ENCODE measurements around the gene ITK.
"Not testable (repeated sequence)": the region's sequence is repeated elsewhere in the genome, so short reads cannot be mapped to it uniquely, and the experiment has no call there.

Gene ITK

DNA sequence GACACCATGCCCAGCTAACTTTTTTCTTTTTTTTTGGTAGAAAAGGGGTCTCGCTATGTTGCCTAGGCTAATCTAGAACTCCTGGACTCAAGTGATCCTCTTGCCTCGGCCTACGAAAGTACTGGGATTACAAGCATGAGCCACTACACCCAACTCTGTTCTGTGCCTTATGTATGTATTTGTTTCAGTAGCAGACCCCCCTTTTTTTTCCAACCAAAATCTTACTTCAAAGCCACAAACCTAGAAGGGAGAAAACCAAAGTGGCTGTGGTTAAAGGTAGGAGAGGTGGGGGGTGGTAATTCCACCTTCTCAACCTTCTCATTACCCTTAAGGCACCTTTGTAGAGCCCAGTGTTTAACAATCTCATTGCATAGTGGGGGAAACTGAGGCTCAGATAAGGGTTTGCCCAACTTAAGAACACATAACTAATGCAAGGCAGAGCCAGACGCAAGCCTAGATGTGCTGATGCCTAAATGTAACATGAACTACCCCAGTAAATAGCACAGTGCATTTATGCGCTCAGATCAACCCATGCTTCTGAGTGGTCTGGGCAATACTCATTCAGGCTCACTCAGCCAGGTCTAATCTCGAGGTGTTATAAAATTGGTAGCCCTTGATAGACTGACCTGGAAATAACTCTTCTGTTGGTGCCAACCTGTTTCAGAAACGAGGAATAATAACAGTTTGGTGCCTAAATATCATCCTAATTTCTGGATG lies 33.0 kb downstream of the ITK start:
- no peak for DNase-seq

GRCh38 chr5:157214415-157214814 lies 33.8 kb downstream of the ITK start:
- no peak for DNase-seq

DNA sequence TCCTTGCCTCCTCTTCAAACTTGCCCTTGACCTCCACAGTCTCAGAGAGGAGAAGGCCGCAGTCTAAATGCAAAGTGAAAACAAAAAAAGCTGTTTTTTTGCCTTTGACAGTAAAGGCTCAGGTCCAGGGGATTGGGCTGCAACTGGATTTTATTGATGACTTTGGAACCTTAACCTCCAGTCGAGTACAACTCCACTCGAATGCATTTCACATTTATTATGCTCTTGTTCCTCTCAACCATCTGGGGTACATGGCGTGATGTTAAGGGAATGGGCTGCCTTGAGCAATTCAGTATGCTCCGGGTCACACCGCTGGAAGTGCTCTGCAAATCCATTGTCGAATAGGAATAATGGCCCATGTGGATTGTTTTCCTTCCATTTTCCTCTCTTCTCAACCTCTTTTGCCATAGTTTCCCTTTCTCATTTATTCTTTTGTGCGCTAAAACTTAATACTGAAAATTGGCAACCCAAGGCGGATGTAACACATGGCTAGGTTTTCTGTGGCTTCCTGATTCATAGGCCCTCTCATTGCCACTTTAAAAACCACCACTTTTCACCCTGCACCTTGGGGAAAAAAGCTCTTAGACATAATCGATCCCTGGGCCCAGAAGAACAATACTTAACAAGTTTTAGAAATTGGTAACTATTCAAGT lies 34.3 kb downstream of the ITK start:
- DNase-seq, result no peak

- DNase-seq, result no peak
These were observed 35.0 kb downstream of the ITK start for GRCh38 chr5:157215514-157216167.

GRCh38 chr5:157216391-157217142 lies 35.9 kb downstream of the ITK start:
- DNase-seq, result no peak

- no peak for DNase-seq
These were observed 36.8 kb downstream of the ITK start for GRCh38 chr5:157217289-157218024.

GRCh38 chr5:157219491-157220271 lies 39.0 kb downstream of the ITK start:
- DNase-seq, result no peak

DNA sequence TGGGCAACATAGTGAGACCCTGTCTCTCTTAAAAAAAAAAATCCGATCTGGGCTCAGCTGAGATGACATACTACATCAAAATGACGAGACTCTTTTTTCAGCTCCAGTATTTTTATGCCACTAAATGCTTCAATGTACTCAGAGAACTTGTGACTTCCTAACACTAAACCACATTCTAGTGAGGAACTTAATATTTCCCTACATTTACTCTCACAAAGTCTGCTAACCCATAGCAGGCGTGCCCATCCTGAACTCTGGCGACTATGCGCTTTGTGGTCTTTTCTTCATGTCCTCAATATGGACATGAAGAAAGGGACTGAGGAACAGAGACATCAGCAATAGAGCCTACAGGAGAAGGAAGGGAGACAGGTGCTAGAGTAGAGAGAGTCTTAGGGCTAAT lies 41.3 kb downstream of the ITK start:
- no peak for DNase-seq

- no peak for DNase-seq
These were observed 42.0 kb downstream of the ITK start for GRCh38 chr5:157222506-157223230.

DNA sequence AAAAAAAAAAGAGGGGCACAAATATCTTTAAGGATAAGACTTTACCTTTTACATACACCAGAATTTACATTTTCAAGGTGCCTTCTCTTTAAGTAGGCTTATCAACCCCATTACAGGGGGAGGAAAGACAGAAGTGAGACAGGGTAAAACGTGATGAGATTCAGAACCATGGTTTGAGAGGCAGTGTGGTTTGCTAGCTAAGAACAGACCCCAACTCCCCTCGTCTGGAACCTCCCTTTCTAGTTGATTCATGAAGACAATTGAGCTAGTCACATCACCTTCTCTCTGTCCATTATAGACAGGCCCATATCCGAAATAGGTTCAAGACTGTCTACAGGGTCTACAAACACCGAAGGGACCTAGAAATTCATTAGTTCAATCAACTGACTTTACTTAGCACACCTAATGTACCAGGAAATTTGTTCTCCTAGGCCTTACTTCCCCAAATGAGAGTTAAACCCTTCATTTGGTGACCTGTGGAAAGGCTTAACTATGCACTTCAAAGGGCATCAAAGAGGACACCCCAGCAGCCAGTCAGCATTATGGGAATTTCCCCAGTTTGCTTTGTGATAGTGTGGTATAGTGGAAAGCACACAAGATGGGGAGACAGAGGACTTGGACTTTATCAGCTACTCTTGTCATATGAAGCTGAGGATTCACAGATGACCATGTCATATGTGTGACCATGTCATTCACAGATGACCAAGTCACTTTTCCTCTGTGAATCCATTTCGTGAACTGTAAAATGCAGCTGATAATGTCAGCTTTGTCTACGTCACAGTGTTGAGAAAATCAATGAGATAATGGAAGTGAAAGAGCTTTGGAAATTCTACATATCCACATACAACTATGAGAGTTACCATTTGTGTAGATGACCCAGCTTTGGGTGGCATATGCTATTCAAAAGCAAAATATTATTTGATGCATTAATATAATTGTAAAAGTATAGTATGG lies 45.1 kb downstream of the ITK start:
- no peak for DNase-seq

DNA sequence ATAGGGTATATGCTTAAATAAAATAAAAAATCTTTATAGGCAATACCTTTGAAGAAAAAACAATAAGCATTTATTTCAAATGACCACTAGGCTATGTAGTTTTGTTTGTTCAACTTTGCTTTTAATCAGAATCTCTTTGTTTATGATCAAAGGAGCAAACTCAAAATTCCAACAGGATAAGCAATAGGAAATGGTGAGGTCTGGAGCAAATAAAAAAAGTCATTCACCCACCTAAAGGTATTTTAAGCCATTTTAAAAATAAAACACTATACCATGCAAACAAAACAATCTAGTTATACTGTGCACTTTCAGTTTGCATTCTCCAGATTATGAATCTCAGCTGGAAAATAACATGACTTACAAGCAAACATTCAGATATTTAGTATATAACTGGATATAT lies 50.0 kb downstream of the ITK start:
- no peak for DNase-seq

DNA sequence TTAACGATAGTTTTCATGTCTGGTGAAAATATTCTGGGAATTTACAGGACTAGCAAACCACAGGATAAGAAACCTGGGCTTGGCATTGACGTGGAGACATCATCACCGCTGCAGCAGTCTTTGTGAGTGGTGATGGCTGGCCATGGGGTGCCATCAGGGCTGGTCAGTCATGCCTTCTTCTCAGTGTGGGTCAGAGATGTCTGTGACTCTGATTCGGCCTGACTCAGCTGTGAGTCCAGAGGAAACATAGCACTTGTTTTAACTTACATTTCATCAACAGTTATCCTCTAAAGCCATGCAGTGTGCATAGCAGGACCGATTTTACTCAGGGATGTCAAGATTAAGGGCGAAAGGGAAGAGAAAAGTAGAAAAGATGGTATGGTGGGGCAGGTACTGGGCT lies 52.1 kb downstream of the ITK start:
- no peak for DNase-seq

- DNase-seq, result no peak
These were observed 52.9 kb downstream of the ITK start for GRCh38 chr5:157233515-157233914.

DNA sequence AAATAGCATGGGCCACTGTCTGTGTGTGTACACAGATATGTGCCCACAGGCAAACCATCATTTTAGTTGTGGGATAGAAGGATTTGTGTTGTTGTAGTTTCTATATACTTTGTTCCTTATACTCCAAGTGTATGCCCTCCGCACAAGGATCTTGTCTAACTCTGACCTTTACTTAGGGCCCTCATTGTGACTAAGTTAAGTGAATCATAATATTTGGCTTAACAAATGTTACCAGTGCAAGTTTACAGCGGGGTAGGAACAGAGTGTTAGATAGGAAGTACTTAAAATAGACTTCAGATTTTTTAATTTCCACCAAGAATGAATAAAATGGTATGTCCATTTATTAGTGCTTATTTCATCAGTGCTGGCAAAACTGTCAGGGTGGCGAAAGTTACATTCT lies 55.8 kb downstream of the ITK start:
- no peak for DNase-seq

- DNase-seq, result no peak
These were observed 60.8 kb downstream of the ITK start for GRCh38 chr5:157241483-157241882.

- DNase-seq, result not testable (repeated sequence)
These were observed 64.1 kb downstream of the ITK start for GRCh38 chr5:157244704-157245103.

- DNase-seq, result no peak
These were observed 64.8 kb downstream of the ITK start for GRCh38 chr5:157245476-157245875.

DNA sequence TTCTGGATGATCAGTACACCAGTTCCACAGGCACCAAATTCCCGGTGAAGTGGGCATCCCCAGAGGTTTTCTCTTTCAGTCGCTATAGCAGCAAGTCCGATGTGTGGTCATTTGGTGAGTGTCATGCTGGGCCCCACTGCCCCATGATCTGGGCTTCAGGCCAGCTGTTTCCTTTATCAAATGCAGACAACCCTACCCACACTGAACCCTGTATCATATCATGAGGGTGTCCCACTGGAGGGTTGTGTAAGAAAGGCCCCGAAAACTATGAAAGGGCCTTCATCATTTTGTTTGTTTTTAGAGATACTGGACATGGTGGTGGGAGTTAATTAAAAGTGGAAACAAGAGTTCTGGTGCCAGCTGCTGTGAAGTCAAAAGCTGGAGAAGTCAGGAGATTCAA lies 65.2 kb downstream of the ITK start:
- no peak for DNase-seq

GRCh38 chr5:157247267-157247666 lies 66.6 kb downstream of the ITK start:
- DNase-seq, result no peak

DNA sequence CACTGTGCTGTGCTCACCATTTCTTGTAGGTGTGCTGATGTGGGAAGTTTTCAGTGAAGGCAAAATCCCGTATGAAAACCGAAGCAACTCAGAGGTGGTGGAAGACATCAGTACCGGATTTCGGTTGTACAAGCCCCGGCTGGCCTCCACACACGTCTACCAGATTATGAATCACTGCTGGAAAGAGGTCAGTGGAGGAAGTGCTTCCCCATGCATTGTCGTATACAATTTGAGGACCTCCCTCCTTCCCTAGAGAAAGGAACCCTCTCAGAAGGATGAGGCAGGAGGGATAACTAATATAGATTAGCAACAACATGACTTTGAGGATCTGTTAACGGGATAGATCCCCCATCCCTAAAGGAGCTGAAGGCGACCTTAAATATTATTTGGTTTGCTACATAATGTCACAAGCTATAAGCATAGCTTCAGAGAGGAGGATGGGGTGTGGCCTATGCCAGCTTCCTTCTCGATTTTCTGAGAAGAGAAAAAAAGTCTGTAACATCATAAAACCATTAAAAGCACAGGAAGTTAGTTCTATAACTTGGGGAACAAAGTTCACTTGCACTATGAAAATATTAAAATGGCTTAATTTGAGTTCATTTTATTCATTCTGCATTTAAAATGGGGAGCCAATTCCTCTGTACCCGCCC lies 68.3 kb downstream of the ITK start:
- no peak for DNase-seq

Data from NCI-H524 treated with DMSO at 0.1 percent for 48 hours (cell line).